C4-2B (cell line): ENCODE data around the gene ST6GALNAC6.

Experiments
- CTCF ChIP-seq: fragments of 450-650 bp; conservative IDR thresholded peaks from 2 replicates; pipeline ENCODE4 v1.5.1; 2017; ENCODE audit warnings: mild to moderate bottlenecking
- ZFX ChIP-seq: fragments of 450-650 bp; IDR thresholded peaks from 2 replicates; pipeline ENCODE4 v1.6.1; 2017

- no peak for TF ChIP-seq CTCF
- no peak for TF ChIP-seq ZFX
Measured at GRCh38 chr9:127904561-127905003, 5.2 kb upstream of the ST6GALNAC6 start.
